Central memory CD8-positive, alpha-beta T cell (primary cell): ENCODE data around the gene INS.
A peak's percentile ranks its signal among the peaks of the same experiment; 100 is the strongest.

Source experiments
- ATAC-seq: fragments of 150-1000 bp; cut with Tn5 transposase; replicated peaks from 2 replicates; pipeline ENCODE4 v1.10.0; 2022; ENCODE audit warnings: mild to moderate bottlenecking, moderate FRiP score, moderate number of reproducible peaks; ENCODE audit not compliant: poor library complexity, severe bottlenecking; ENCODE audit errors: extremely low read depth
- DNase-seq, 2 donors: peaks; one replicate each; pipeline ENCODE4 v3.0.0; 2021; ENCODE audit warnings: low spot score in 2 of 2
- H3K27ac Mint-ChIP-seq: one replicate; pipeline ENCODE4 v1.8.0; 2022; ENCODE audit warnings: low read depth, mild to moderate bottlenecking, moderate library complexity, mixed read lengths
- H3K27me3 Mint-ChIP-seq: one replicate; pipeline ENCODE4 v1.8.0; 2022; ENCODE audit warnings: mixed read lengths
- H3K36me3 Mint-ChIP-seq: one replicate; pipeline ENCODE4 v1.8.0; 2022; ENCODE audit warnings: mild to moderate bottlenecking, moderate library complexity, mixed read lengths; ENCODE audit not compliant: insufficient read depth
- H3K4me1 Mint-ChIP-seq: one replicate; pipeline ENCODE4 v1.8.0; 2022; ENCODE audit warnings: mixed read lengths
- H3K4me3 Mint-ChIP-seq: one replicate; pipeline ENCODE4 v1.8.0; 2022; ENCODE audit warnings: mild to moderate bottlenecking, moderate library complexity, mixed read lengths
- H3K9me3 Mint-ChIP-seq: one replicate; pipeline ENCODE4 v1.8.0; 2022; ENCODE audit warnings: mixed read lengths

INS gene

GRCh38 chr11:2173761-2174160 lies 12.8 kb upstream of the INS start:
- Mint-ChIP-seq H3K9me3 (no peaks in the 10 kb centered on the region), H3K27ac (no peak overlapping the region), H3K4me3 (no peak overlapping the region), H3K27me3 (no peaks in the 10 kb centered on the region), H3K4me1 (no peaks in the 10 kb centered on the region), H3K36me3 (no peaks in the 10 kb centered on the region)
- ATAC-seq (no peak), DNase-seq (no peak)

GRCh38 chr11:2173150-2173693 lies 12.2 kb upstream of the INS start:
- no peaks in the 10 kb centered on the region for H3K36me3 Mint-ChIP-seq

GRCh38 chr11:2172676-2173075 lies 11.7 kb upstream of the INS start:
- H3K4me3 Mint-ChIP-seq = no peak overlapping the region
- no peaks in the 10 kb centered on the region for H3K9me3 Mint-ChIP-seq
- DNase-seq (no peak), ATAC-seq (no peak)
- H3K27me3 Mint-ChIP-seq = no peaks in the 10 kb centered on the region
- H3K36me3 Mint-ChIP-seq = no peaks in the 10 kb centered on the region
- no peaks in the 10 kb centered on the region for H3K4me1 Mint-ChIP-seq
- no peak overlapping the region for H3K27ac Mint-ChIP-seq

More at GRCh38 chr11:2173150-2173693, 12.2 kb upstream of the INS start:
- DNase-seq = no peak
- Mint-ChIP-seq H3K27me3 (no peaks in the 10 kb centered on the region), H3K4me1 (no peaks in the 10 kb centered on the region), H3K27ac (no peak overlapping the region), H3K4me3 (no peak overlapping the region), H3K9me3 (no peaks in the 10 kb centered on the region)
- ATAC-seq = no peak

GRCh38 chr11:2171591-2172003 lies 10.6 kb upstream of the INS start, which contains the start of gene TH:
TH (minus strand) TSS chr11:2171815; CDS start chr11:2171786, 29 bp downstream.
- no peak within 1 kb of the TSS for H3K4me3 Mint-ChIP-seq
- H3K4me1 Mint-ChIP-seq = no peaks in the 10 kb centered on the region

GRCh38 chr11:2169626-2170570 lies 8.9 kb upstream of the INS start:
- ATAC-seq = no peak
- H3K4me1 Mint-ChIP-seq = no peaks in the 10 kb centered on the region

More at GRCh38 chr11:2171591-2172003, 10.6 kb upstream of the INS start, which contains the start of gene TH:
- H3K9me3 Mint-ChIP-seq = no peaks in the 10 kb centered on the region
- ATAC-seq (no peak), DNase-seq (no peak)
- H3K27me3 Mint-ChIP-seq = no peaks in the 10 kb centered on the region
- H3K36me3 Mint-ChIP-seq = no peaks in the 10 kb centered on the region
- H3K27ac Mint-ChIP-seq = no peak within 1 kb of the TSS

GRCh38 chr11:2169005-2169378 lies 8.0 kb upstream of the INS start:
- DNase-seq (no peak), ATAC-seq (no peak)
- Mint-ChIP-seq H3K27me3 (no peaks in the 10 kb centered on the region), H3K9me3 (no peaks in the 10 kb centered on the region), H3K4me1 (no peaks in the 10 kb centered on the region), H3K4me3 (no peak overlapping the region), H3K27ac (no peak overlapping the region), H3K36me3 (no peaks in the 10 kb centered on the region)

More at GRCh38 chr11:2169626-2170570, 8.9 kb upstream of the INS start:
- no peaks in the 10 kb centered on the region for H3K36me3 Mint-ChIP-seq
- no peaks in the 10 kb centered on the region for H3K27me3 Mint-ChIP-seq
- DNase-seq = no peak
- no peaks in the 10 kb centered on the region for H3K9me3 Mint-ChIP-seq
- no peak overlapping the region for H3K4me3 Mint-ChIP-seq
- H3K27ac Mint-ChIP-seq = no peak overlapping the region

- Mint-ChIP-seq H3K9me3 (no peaks in the 10 kb centered on the region), H3K4me3 (no peak overlapping the region), H3K4me1 (no peaks in the 10 kb centered on the region)
Measured at GRCh38 chr11:2168286-2169004, 7.4 kb upstream of the INS start.

GRCh38 chr11:2167141-2168045 lies 6.4 kb upstream of the INS start:
- Mint-ChIP-seq H3K27ac (no peak overlapping the region), H3K4me1 (no peaks in the 10 kb centered on the region)
- ATAC-seq = no peak

More at GRCh38 chr11:2168286-2169004, 7.4 kb upstream of the INS start:
- DNase-seq = no peak
- H3K27me3 Mint-ChIP-seq = no peaks in the 10 kb centered on the region
- no peaks in the 10 kb centered on the region for H3K36me3 Mint-ChIP-seq
- no peak for ATAC-seq
- no peak overlapping the region for H3K27ac Mint-ChIP-seq

GRCh38 chr11:2166091-2166851 lies 5.3 kb upstream of the INS start:
- Mint-ChIP-seq H3K27me3 (no peaks in the 10 kb centered on the region), H3K4me3 (no peak overlapping the region), H3K4me1 (no peaks in the 10 kb centered on the region), H3K9me3 (no peaks in the 10 kb centered on the region), H3K27ac (no peak overlapping the region), H3K36me3 (no peaks in the 10 kb centered on the region)
- ATAC-seq (peak; percentile 43), DNase-seq (no peak)

More at GRCh38 chr11:2167141-2168045, 6.4 kb upstream of the INS start:
- Mint-ChIP-seq H3K4me3 (no peak overlapping the region), H3K27me3 (no peaks in the 10 kb centered on the region), H3K9me3 (no peaks in the 10 kb centered on the region), H3K36me3 (no peaks in the 10 kb centered on the region)
- no peak for DNase-seq

GRCh38 chr11:2165571-2165970 lies 4.6 kb upstream of the INS start:
- ATAC-seq (no peak), DNase-seq (no peak)
- no peak overlapping the region for H3K4me3 Mint-ChIP-seq
- H3K27me3 Mint-ChIP-seq = no peaks in the 10 kb centered on the region
- no peaks in the 10 kb centered on the region for H3K36me3 Mint-ChIP-seq
- no peaks in the 10 kb centered on the region for H3K4me1 Mint-ChIP-seq
- H3K27ac Mint-ChIP-seq = no peak overlapping the region
- no peaks in the 10 kb centered on the region for H3K9me3 Mint-ChIP-seq

GRCh38 chr11:2164861-2165555 lies 4.0 kb upstream of the INS start:
- Mint-ChIP-seq H3K36me3 (no peaks in the 10 kb centered on the region), H3K9me3 (no peaks in the 10 kb centered on the region), H3K27me3 (no peaks in the 10 kb centered on the region), H3K4me1 (no peaks in the 10 kb centered on the region), H3K4me3 (no peak overlapping the region), H3K27ac (no peak overlapping the region)
- DNase-seq (no peak), ATAC-seq (no peak)
